Measurements from ENCODE around the gene KRT5.

KRT5 gene

DNA sequence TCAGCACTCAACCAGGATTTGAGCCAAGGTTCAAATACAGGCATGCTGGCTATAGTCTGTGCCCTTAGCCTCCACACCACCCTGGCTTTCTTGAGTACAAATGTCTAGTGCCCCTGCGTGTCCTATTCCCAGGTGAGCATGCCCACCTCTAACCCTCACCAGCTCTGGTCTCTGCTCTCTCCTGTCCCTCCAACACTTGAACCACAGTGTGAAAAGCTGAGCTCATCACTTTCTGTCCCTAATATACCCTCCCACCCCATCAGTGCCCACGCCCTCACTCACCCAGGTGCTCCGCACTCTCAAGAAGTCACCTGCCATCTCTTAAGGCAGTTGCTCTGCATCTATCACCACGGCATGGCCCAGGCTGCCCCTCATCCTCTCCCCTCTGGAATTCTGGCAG lies 39.8 kb upstream of the KRT5 start:
- Histone ChIP-seq H3K4me3 (no peak overlapping the region), H3K27me3 (peaks cover 0 to 14% of the 10 kb centered on the region in 2 donors), H3K9me3 (no peaks in the 10 kb centered on the region), H3K36me3 (no peaks in the 10 kb centered on the region), H3K27ac (no peak overlapping the region), H3K4me1 (no peaks in the 10 kb centered on the region)
- TF ChIP-seq, protein P1, sequence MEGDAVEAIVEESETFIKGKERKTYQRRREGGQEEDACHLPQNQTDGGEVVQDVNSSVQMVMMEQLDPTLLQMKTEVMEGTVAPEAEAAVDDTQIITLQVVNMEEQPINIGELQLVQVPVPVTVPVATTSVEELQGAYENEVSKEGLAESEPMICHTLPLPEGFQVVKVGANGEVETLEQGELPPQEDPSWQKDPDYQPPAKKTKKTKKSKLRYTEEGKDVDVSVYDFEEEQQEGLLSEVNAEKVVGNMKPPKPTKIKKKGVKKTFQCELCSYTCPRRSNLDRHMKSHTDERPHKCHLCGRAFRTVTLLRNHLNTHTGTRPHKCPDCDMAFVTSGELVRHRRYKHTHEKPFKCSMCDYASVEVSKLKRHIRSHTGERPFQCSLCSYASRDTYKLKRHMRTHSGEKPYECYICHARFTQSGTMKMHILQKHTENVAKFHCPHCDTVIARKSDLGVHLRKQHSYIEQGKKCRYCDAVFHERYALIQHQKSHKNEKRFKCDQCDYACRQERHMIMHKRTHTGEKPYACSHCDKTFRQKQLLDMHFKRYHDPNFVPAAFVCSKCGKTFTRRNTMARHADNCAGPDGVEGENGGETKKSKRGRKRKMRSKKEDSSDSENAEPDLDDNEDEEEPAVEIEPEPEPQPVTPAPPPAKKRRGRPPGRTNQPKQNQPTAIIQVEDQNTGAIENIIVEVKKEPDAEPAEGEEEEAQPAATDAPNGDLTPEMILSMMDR (IDR thresholded peaks at IDR 0.05) = no peak
- DNase-seq = no peak
- intact Hi-C loops (cut with DNase I; ENCODE audit: low total_unique reads) = no loop called here

DNA sequence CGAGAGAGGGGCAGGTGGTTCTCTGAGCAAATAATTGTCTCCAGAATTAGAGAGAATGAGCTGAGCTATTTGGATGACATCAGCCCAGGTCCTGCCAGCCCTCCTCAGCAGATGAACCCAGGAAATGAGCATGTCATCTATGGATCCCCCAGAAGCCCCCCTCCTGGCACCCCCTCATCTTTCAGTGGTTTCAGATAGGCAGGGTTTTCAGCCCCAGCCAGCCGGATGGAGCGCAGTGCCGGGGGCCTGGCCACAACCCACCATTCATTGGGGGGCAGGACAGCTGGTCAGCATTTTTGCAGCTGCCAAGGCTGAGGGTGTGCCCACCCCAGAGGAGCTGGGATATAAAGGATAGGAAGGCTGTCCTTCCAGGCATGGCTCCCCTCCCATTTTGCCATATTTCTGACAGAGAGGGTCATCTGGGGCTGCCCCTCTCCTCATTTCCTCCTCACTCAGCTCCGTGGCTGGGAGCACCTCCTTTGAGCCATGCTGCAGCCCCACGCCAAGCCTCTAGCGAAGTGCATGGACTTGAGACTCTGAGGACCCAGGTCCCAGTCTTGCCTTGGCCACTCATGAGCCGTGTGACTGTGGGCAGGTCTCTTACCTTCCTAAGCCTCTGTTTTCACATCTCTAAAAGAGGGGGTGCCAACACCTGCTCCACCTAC lies 38.7 kb upstream of the KRT5 start:
- DNase-seq = no peak
- H3K4me3 ChIP-seq = no peak overlapping the region
- H3K27me3 ChIP-seq = peaks cover 0 to 8% of the 10 kb centered on the region in 2 donors
- no peaks in the 10 kb centered on the region for H3K36me3 ChIP-seq
- H3K4me1 ChIP-seq = no peaks in the 10 kb centered on the region
- intact Hi-C loops (cut with DNase I; ENCODE audit: low total_unique reads) = no loop called here
- no peak overlapping the region for H3K27ac ChIP-seq
- TF ChIP-seq, protein P1 (IDR thresholded peaks at IDR 0.05) = no peak
- H3K9me3 ChIP-seq = no peaks in the 10 kb centered on the region

DNA sequence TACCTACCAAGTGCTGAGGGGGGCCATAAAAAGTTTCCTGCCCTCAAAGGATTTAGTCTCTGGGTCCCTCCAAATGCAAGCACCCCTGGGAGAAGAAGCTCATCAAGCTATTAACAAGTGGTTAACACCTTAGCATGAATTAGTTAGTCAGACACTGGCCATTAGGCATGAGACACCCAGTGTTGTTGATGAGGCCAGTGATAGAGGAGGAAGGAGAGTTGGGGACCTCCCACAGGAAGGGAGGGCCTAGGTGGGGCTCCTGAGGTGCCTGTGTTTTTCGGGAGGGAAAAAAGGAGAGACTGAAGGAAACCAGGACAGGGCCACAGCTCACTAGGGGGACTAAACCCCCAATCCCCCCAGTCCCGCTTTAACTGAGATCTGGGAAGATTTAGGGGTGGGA lies 37.3 kb upstream of the KRT5 start:
- H3K9me3 ChIP-seq = no peaks in the 10 kb centered on the region
- H3K27me3 ChIP-seq = peaks cover 0 to 7% of the 10 kb centered on the region in 2 donors
- TF ChIP-seq, protein P1 (IDR thresholded peaks at IDR 0.05) = no peak
- H3K27ac ChIP-seq = no peak overlapping the region
- H3K4me1 ChIP-seq = no peaks in the 10 kb centered on the region
- H3K36me3 ChIP-seq = no peaks in the 10 kb centered on the region
- no peak overlapping the region for H3K4me3 ChIP-seq
- no peak for DNase-seq
- intact Hi-C loops (cut with DNase I; ENCODE audit: low total_unique reads) = no loop called here

DNA sequence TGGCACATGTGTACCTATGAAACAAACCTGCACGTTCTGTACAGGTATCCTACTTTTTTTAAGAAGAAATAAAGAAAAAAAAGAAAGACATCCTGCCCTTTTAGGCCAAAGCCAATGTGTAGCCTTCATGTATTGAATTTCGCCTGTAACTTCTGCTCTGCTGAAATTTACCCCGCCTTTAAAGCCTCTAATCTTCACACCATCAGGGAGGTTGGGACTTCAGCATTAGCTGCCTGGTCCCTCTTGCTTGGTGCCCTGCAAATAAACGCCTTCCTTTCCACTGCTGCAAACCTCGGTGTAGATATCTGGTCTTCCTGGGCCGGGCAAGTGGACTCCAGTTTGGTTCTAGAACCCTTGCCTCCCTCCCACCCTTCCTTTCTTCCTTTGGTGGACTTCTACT lies 35.4 kb upstream of the KRT5 start:
- Histone ChIP-seq H3K4me3 (no peak overlapping the region), H3K27me3 (peaks cover 0 to 7% of the 10 kb centered on the region in 2 donors), H3K4me1 (peaks cover 0 to 12% (median 2%) of the 10 kb centered on the region in 4 donors), H3K27ac (no peak overlapping the region), H3K9me3 (no peaks in the 10 kb centered on the region), H3K36me3 (no peaks in the 10 kb centered on the region)
- DNase-seq = no peak
- TF ChIP-seq, protein P1 (IDR thresholded peaks at IDR 0.05) = no peak
- intact Hi-C loops (cut with DNase I; ENCODE audit: low total_unique reads) = no loop called here

DNA sequence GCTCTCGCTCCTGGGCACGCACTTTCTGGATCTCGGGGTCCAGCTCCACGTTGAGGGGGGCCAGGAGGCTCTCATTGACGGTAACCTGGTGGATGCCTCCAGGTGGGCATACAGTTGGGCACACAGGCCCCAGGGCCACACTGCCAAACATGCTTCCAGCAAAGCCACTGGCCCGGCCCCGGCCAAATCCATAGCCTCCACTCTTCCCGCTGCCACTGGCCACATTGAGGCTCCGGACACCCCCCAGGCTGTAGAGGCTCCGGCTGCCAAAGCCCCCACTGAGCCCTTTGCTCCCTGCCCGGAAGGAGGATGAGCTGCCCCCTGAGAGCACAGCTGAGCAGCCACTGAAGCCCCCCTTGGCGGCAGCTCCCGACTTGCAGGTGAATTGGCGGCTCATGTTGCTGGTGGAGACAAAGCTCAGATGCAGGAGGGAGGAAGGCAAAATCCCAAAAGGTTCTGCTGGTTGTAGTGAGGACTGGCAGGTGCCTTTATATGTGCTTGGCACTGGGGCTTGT lies 32.5 kb upstream of the KRT5 start, which contains the start of gene KRT71:
TSS of gene KRT71 (minus strand) at position 465 of the 515 bp plus-strand sequence. CDS start at position 397, 68 bp downstream.
- H3K4me1 ChIP-seq = peaks cover 0 to 12% (median 2%) of the 10 kb centered on the region in 4 donors
- no peak within 1 kb of the TSS for H3K4me3 ChIP-seq
- no peaks in the 10 kb centered on the region for H3K27me3 ChIP-seq
- H3K9me3 ChIP-seq = no peaks in the 10 kb centered on the region
- no peaks in the 10 kb centered on the region for H3K36me3 ChIP-seq
- intact Hi-C loops (cut with DNase I; ENCODE audit: low total_unique reads) = no loop called here
- DNase-seq = no peak
- H3K27ac ChIP-seq = no peak within 1 kb of the TSS
- TF ChIP-seq, protein P1 (IDR thresholded peaks at IDR 0.05) = no peak

All from tibial artery (tissue), 4 donors.